ENCODE results near the gene USP21. TPM values are rescaled to one million over a fixed set of nuclear protein-coding genes. Genes with fewer than 3 reads are reported as not detected.

USP21 gene
- total RNA-seq, 1 experiment from 2014 or later: 38.2 TPM

DNA sequence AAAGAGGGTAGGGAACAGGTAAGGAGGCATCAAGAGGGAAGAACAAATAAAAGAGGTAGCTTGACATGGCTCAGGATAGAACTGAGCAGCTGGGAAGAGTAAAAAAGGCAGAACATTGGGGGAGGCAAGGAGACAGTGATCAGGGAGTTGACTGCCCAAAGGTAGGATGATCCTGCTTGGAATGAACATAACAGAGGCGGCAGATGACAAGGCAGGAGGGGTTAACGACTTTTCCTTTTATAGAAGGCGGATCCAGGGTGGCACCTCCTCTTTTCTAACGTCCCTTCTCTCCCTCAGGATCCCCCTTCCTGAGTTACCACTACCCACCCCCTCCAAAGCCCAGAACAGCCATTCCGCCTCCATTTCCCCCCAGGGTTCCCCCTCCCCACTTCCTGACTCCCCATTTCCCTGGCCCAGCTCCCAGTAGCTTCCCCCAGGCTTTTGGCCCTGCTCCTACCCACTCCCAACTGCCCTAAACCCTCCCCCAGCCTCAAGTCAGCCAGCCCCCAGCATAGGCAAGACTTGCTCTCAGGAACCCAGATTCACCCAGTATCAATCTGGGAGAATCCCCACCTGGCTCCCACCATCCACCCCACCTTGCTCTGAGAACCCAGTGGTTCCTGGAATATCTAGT is 40.3 kb downstream of the USP21 start:
- no peaks in the 10 kb centered on the region for H3K9me3 Mint-ChIP-seq (ENCODE audit: unreplicated experiment)
- no peaks in the 10 kb centered on the region for H3K27me3 Mint-ChIP-seq (ENCODE audit: insufficient read depth, unreplicated experiment)
- no peak overlapping the region for H3K4me3 Mint-ChIP-seq (ENCODE audit: unreplicated experiment)
- Histone ChIP-seq H3K9me3 (no peaks in the 10 kb centered on the region), H3K4me3 (ENCODE audit: low read depth, low read length) (no peak overlapping the region), H3K36me3 (ENCODE audit: control insufficient read depth, insufficient read depth, low read length) (peaks cover 3% of the 10 kb centered on the region), H3K27me3 (replicated peaks; ENCODE audit: control insufficient read depth, insufficient read depth, low read length) (no peaks in the 10 kb centered on the region), H3K4me1 (peaks cover 13% of the 10 kb centered on the region; the same call in 1 of the 2 replicates)
- no peak overlapping the region for H3K27ac Mint-ChIP-seq (ENCODE audit: unreplicated experiment)
- ChIA-PET CTCF (no interaction called here), POLR2A (no interaction called here)
- peaks cover 20% of the 10 kb centered on the region for H3K4me1 Mint-ChIP-seq (ENCODE audit: low read depth, unreplicated experiment)
- TF ChIP-seq CTCF (IDR thresholded peaks at IDR 0.05; ENCODE audit: insufficient read depth in 1 of 2, low read depth in 1 of 2, low read length in 1 of 2, severe bottlenecking in 1 of 2, unreplicated experiment in 1 of 2): no peak
- intact Hi-C loops (cut with micrococcal nuclease; ENCODE audit: unreplicated experiment): no loop called here
- DNase-seq: no peak
- peaks cover 9% of the 10 kb centered on the region for H3K36me3 Mint-ChIP-seq (ENCODE audit: insufficient read depth, unreplicated experiment)
- BruUV-seq (replicated peaks): no TSS peak

GRCh38 chr1:161200421-161200991 is 41.2 kb downstream of the USP21 start:
- no peak for TF ChIP-seq CTCF (IDR thresholded peaks at IDR 0.05; ENCODE audit: insufficient read depth in 1 of 2, low read depth in 1 of 2, low read length in 1 of 2, severe bottlenecking in 1 of 2, unreplicated experiment in 1 of 2)
- no TSS peak for BruUV-seq (replicated peaks)
- H3K4me3 Mint-ChIP-seq (ENCODE audit: unreplicated experiment): no peak overlapping the region
- H3K9me3 Mint-ChIP-seq (ENCODE audit: unreplicated experiment): no peaks in the 10 kb centered on the region
- no peak overlapping the region for H3K27ac Mint-ChIP-seq (ENCODE audit: unreplicated experiment)
- Histone ChIP-seq H3K27me3 (replicated peaks; ENCODE audit: control insufficient read depth, insufficient read depth, low read length) (no peaks in the 10 kb centered on the region), H3K4me1 (peaks cover 13% of the 10 kb centered on the region; the same call in 1 of the 2 replicates), H3K4me3 (ENCODE audit: low read depth, low read length) (no peak overlapping the region), H3K9me3 (no peaks in the 10 kb centered on the region), H3K36me3 (ENCODE audit: control insufficient read depth, insufficient read depth, low read length) (peaks cover 3% of the 10 kb centered on the region)
- intact Hi-C loops (cut with micrococcal nuclease; ENCODE audit: unreplicated experiment): no loop called here
- no peaks in the 10 kb centered on the region for H3K27me3 Mint-ChIP-seq (ENCODE audit: insufficient read depth, unreplicated experiment)
- ChIA-PET POLR2A (no interaction called here), CTCF (interaction anchor here (0.9 kb wide), 1 partner anchor 25 kb away, joined by 6 read pairs; no protein-coding TSS in a partner anchor)
- H3K36me3 Mint-ChIP-seq (ENCODE audit: insufficient read depth, unreplicated experiment): peaks cover 9% of the 10 kb centered on the region
- peaks cover 20% of the 10 kb centered on the region for H3K4me1 Mint-ChIP-seq (ENCODE audit: low read depth, unreplicated experiment)
- DNase-seq: no peak

DNA sequence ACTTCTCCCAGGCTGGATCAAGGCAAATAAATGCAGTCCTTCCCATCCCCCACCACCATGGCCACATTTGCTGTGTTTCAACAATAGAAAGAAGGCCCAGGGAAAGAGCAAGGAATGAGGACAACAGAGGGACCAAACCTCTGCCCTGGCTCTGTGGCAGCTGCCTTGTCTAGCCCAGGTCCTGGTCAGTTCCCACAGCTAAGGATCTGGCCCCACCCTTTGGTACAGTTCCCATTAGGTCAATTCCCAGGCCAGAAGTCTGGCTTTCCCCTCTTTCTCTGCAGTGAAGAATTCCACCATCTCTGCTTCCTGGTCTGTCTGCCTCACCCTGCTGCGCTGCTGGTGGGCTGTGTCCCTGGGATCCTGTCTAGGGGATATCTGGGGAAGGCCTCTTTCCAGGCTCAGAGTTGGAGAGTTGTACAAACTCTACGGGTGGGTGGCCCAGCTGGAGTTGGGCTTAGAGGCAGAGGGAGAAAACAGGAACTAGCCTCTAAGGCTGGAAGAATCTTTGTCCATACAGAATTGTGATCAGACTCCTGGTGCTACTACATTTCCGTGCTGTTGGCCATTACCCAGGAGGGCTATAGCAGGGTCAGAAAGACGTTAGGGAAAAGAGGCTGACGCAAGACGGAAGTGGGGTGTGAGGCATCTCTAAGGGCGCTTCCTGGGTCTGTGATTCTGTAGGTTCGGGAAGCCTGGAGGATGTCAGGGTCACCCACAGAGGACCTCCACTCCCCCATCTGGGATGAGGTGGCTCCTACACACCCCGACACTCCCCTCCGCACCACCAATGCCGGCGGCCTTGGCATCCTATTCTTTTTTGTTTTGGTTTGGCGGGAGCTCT is 41.9 kb downstream of the USP21 start:
- POLR2A ChIA-PET: interaction anchor here (0.6 to 2.3 kb wide), 11 partner anchors 10 to 189 kb away, joined by 3 to 41 read pairs (median 7); partner anchors contain the start of genes APOA2, B4GALT3, PPOX and SDHC

More for the DNA sequence above, 41.9 kb downstream of the USP21 start:
- H3K4me1 ChIP-seq: peaks cover 13% of the 10 kb centered on the region; the same call in 1 of the 2 replicates
- H3K27ac Mint-ChIP-seq (ENCODE audit: unreplicated experiment): peak overlapping the region; percentile 85
- no peak for DNase-seq
- no peaks in the 10 kb centered on the region for H3K9me3 Mint-ChIP-seq (ENCODE audit: unreplicated experiment)
- peaks cover 3% of the 10 kb centered on the region for H3K36me3 ChIP-seq (ENCODE audit: control insufficient read depth, insufficient read depth, low read length)
- no peak overlapping the region; the same call in 1 of the 2 replicates for H3K4me3 ChIP-seq (ENCODE audit: low read depth, low read length)
- intact Hi-C loops (cut with micrococcal nuclease; ENCODE audit: unreplicated experiment): no loop called here
- H3K4me1 Mint-ChIP-seq (ENCODE audit: low read depth, unreplicated experiment): peaks cover 20% of the 10 kb centered on the region
- BruUV-seq (replicated peaks): TSS peak; percentile 93
- no peaks in the 10 kb centered on the region for H3K27me3 ChIP-seq (replicated peaks; ENCODE audit: control insufficient read depth, insufficient read depth, low read length)
- H3K27me3 Mint-ChIP-seq (ENCODE audit: insufficient read depth, unreplicated experiment): no peaks in the 10 kb centered on the region
- peaks cover 12% of the 10 kb centered on the region for H3K36me3 Mint-ChIP-seq (ENCODE audit: insufficient read depth, unreplicated experiment)
- TF ChIP-seq CTCF (IDR thresholded peaks at IDR 0.05; ENCODE audit: insufficient read depth in 1 of 2, low read depth in 1 of 2, low read length in 1 of 2, severe bottlenecking in 1 of 2, unreplicated experiment in 1 of 2): no peak
- CTCF ChIA-PET: interaction anchor here (0.8 to 1.9 kb wide), 10 partner anchors 10 to 239 kb away, joined by 3 to 34 read pairs (median 4); partner anchors contain the start of genes APOA2, SDHC and TOMM40L
- no peaks in the 10 kb centered on the region for H3K9me3 ChIP-seq
- peak overlapping the region; percentile 83 for H3K4me3 Mint-ChIP-seq (ENCODE audit: unreplicated experiment)
